ENCODE measurements around the gene ZNF503. TPM values are rescaled to one million over a fixed set of nuclear protein-coding genes. Genes with fewer than 3 reads are reported as not detected.

ZNF503 gene
- total and polyA plus RNA-seq, 8 donors, result 13.8 to 41.2 (median 23.4) TPM

GRCh38 chr10:75448166-75448565, 46.6 kb upstream of the ZNF503 start:
- Histone ChIP-seq H3K9me3 (no peaks in the 10 kb centered on the region), H3K4me3 (no peak overlapping the region), H3K27ac (no peak overlapping the region), H3K27me3 (no peaks in the 10 kb centered on the region), H3K4me1 (peaks cover 0 to 9% (median 4%) of the 10 kb centered on the region in 3 donors), H3K36me3 (no peaks in the 10 kb centered on the region)
- TF ChIP-seq CTCF (IDR thresholded peaks at IDR 0.05), result no peak
- no peak for ATAC-seq
- 86 to 90% methylated on average over 2 of the region's 2 CpGs for WGBS, 2 donors
- FAIRE-seq, result no peak
- intact Hi-C loops (cut with DNase I), result no loop called here
- no peak for DNase-seq

DNA sequence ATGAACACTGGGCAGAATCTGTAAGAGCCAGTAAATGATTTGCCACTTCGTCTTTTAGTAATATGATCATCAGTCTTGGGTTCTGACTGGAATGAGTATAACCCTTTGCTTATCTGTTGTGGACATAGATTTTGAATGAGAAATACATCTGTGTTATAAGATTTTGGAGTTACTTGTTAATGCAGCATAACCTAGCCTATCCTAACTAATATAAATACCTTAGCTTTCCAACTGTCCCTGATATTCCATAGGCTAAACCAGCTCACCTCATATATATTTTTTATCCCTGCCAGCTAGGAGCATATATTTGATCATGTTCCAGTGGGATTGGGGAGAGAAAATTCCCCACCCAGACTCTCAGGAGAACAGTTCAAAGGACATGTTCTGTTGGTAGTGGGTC, 44.9 kb upstream of the ZNF503 start:
- FAIRE-seq, result no peak
- intact Hi-C loops (cut with DNase I), result no loop called here
- WGBS, 2 donors, result 87 to 91% methylated on average over 1 of the region's 1 CpG

GRCh38 chr10:75444781-75445386, 43.3 kb upstream of the ZNF503 start:
- Histone ChIP-seq H3K4me1 (no peaks in the 10 kb centered on the region), H3K27me3 (no peaks in the 10 kb centered on the region), H3K9me3 (no peaks in the 10 kb centered on the region), H3K36me3 (no peaks in the 10 kb centered on the region), H3K27ac (no peak overlapping the region), H3K4me3 (no peak overlapping the region)
- intact Hi-C loops (cut with DNase I), result no loop called here
- no peak for ATAC-seq
- no peak for FAIRE-seq
- TF ChIP-seq CTCF (IDR thresholded peaks at IDR 0.05), result no peak
- WGBS, 2 donors, result 96% methylated on average over 3 of the region's 3 CpGs
- no peak for DNase-seq

More for the DNA sequence above, 44.9 kb upstream of the ZNF503 start:
- Histone ChIP-seq H3K9me3 (no peaks in the 10 kb centered on the region), H3K4me1 (peaks cover 0 to 9% (median 4%) of the 10 kb centered on the region in 3 donors), H3K4me3 (no peak overlapping the region), H3K27me3 (no peaks in the 10 kb centered on the region), H3K27ac (no peak overlapping the region), H3K36me3 (no peaks in the 10 kb centered on the region)
- DNase-seq, result no peak
- no peak for TF ChIP-seq CTCF (IDR thresholded peaks at IDR 0.05)
- ATAC-seq, result no peak

- H3K27ac ChIP-seq, result no peak overlapping the region
- H3K27me3 ChIP-seq, result no peaks in the 10 kb centered on the region
- DNase-seq (no peak), ATAC-seq (no peak), FAIRE-seq (no peak)
- intact Hi-C loops (cut with DNase I), result no loop called here
- TF ChIP-seq CTCF (IDR thresholded peaks at IDR 0.05), result no peak
- H3K9me3 ChIP-seq, result no peaks in the 10 kb centered on the region
- no peaks in the 10 kb centered on the region for H3K4me1 ChIP-seq
- H3K36me3 ChIP-seq, result no peaks in the 10 kb centered on the region
- no peak overlapping the region for H3K4me3 ChIP-seq
- WGBS, 2 donors, result 88 to 95% methylated on average over 2 of the region's 2 CpGs
These were observed 41.8 kb upstream of the ZNF503 start for GRCh38 chr10:75443362-75443761.

DNA sequence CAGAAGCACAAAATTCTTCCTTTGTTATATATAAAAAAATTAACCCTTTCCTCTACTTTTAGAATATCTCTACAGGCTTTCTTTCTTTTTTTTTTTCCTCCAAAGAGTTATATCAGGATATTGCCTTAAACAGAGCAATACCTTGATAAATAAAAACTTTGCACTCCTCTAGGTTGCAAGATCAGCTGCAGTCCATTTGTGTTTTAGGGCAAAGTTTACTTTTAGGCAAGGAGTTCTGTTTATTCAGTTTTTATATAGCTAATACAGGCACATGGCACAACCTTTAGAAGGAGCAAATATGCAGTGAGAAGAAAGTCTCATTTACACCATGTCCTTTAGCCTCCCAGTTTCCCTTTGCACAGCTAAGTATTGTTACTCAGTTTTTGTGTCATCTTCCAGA, 40.1 kb upstream of the ZNF503 start:
- FAIRE-seq, result no peak
- no peak for TF ChIP-seq CTCF (IDR thresholded peaks at IDR 0.05)
- H3K9me3 ChIP-seq, result no peaks in the 10 kb centered on the region
- H3K36me3 ChIP-seq, result no peaks in the 10 kb centered on the region
- H3K4me1 ChIP-seq, result no peaks in the 10 kb centered on the region
- no peak for DNase-seq
- no peak for ATAC-seq
- intact Hi-C loops (cut with DNase I), result no loop called here
- H3K27ac ChIP-seq, result no peak overlapping the region
- no peak overlapping the region for H3K4me3 ChIP-seq
- H3K27me3 ChIP-seq, result no peaks in the 10 kb centered on the region

All from pancreas (tissue), 10 donors.